ENCODE results near the gene NTRK3. TPM values are rescaled to one million over a fixed set of nuclear protein-coding genes. Genes with fewer than 3 reads are reported as not detected.

NTRK3 gene
- total RNA-seq, 1 experiment from 2014 or later, result not detected

DNA sequence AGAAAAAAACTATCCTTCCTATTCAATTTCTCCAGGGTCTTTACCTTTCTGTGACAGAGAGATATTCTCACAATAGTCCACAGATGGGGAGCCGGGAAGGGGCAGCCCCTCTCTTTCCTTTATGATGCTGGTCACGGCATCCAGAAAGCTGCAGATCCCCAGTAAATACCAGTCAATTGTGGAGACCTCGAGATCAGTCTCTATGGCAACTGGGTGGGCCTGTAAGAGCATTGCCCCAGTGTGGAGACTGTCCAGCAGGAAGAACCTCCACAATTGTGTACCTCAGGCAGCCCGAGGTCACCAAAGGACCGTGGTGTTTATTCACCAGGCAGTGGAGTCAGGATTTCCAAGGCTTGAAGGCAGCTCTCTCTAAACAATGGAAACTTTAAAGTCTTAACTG is 291.2 kb downstream of the NTRK3 start:
- Histone ChIP-seq H3K79me2 (ENCODE audit: low read length) (no peaks in the 10 kb centered on the region), H3F3A (ENCODE audit: low read length, unreplicated experiment) (no peaks in the 10 kb centered on the region), H2AFZ (ENCODE audit: low read length) (no peak overlapping the region), H3K27me3 (ENCODE audit: low read length) (no peaks in the 10 kb centered on the region), H3K4me1 (ENCODE audit: insufficient read depth, low read length) (no peaks in the 10 kb centered on the region), H3K4me3 (ENCODE audit: low read length) (no peak overlapping the region), H3K9me2 (replicated peaks; ENCODE audit: low read length) (no peaks in the 10 kb centered on the region), H3K36me3 (ENCODE audit: low read depth, low read length) (no peaks in the 10 kb centered on the region), H3K27ac (ENCODE audit: low read length) (no peak overlapping the region), H3K9me3 (ENCODE audit: low read length) (no peaks in the 10 kb centered on the region), H3K4me2 (ENCODE audit: low read length) (no peak overlapping the region), H4K20me1 (ENCODE audit: low read length) (no peaks in the 10 kb centered on the region), H3K9ac (ENCODE audit: low read length) (no peak overlapping the region)
- ATAC-seq, result no peak
- ChIA-PET POLR2A (ENCODE audit: unreplicated experiment) (no interaction called here), CTCF (no interaction called here)
- intact Hi-C loops (cut with micrococcal nuclease), result no loop called here
- no TSS peak for BruUV-seq (replicated peaks)
- no peak for TF ChIP-seq EZH2 (IDR thresholded peaks at IDR 0.05; ENCODE audit: low read length, unreplicated experiment)
- TF ChIP-seq EZH2phosphoT487 (IDR thresholded peaks at IDR 0.05; ENCODE audit: borderline replicate concordance, low read length), result no peak
- TF ChIP-seq, protein P1, sequence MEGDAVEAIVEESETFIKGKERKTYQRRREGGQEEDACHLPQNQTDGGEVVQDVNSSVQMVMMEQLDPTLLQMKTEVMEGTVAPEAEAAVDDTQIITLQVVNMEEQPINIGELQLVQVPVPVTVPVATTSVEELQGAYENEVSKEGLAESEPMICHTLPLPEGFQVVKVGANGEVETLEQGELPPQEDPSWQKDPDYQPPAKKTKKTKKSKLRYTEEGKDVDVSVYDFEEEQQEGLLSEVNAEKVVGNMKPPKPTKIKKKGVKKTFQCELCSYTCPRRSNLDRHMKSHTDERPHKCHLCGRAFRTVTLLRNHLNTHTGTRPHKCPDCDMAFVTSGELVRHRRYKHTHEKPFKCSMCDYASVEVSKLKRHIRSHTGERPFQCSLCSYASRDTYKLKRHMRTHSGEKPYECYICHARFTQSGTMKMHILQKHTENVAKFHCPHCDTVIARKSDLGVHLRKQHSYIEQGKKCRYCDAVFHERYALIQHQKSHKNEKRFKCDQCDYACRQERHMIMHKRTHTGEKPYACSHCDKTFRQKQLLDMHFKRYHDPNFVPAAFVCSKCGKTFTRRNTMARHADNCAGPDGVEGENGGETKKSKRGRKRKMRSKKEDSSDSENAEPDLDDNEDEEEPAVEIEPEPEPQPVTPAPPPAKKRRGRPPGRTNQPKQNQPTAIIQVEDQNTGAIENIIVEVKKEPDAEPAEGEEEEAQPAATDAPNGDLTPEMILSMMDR (conservative IDR thresholded peaks at IDR 0.05; ENCODE audit: low read depth, low read length), result no peak
- DNase-seq, result no peak

DNA sequence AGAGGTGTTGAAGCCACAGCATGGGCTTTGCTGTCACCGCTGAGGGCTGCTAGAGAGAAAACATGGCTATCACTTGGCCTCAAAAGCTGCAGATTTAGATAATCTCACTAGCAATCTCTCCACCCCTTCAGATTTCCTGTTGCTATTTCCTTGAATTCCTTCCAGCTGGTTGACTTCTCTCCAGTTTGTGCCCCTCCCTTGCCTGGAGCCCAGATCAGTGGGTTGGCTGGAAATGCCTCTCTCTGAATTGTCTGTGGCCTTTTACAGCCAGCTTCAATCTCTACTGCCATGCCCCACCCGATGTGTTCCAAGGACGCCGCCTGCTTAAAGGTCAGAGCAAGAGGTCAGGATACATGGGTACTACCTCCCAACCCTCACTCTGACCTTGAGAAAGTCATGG is 294.1 kb downstream of the NTRK3 start:
- H3K27me3 ChIP-seq (ENCODE audit: low read length), result peaks cover 6% of the 10 kb centered on the region; the same call in 1 of the 2 replicates
- no peak overlapping the region for H2AFZ ChIP-seq (ENCODE audit: low read length)
- no TSS peak for BruUV-seq (replicated peaks)
- ChIA-PET CTCF (no interaction called here), POLR2A (ENCODE audit: unreplicated experiment) (no interaction called here)
- H3K4me2 ChIP-seq (ENCODE audit: low read length), result no peak overlapping the region
- no peak overlapping the region for H3K27ac ChIP-seq (ENCODE audit: low read length)
- TF ChIP-seq, protein P1 (conservative IDR thresholded peaks at IDR 0.05; ENCODE audit: low read depth, low read length), result no peak
- no peak for TF ChIP-seq EZH2 (IDR thresholded peaks at IDR 0.05; ENCODE audit: low read length, unreplicated experiment)
- TF ChIP-seq EZH2phosphoT487 (IDR thresholded peaks at IDR 0.05; ENCODE audit: borderline replicate concordance, low read length), result no peak
- H3K9me2 ChIP-seq (replicated peaks; ENCODE audit: low read length), result no peaks in the 10 kb centered on the region
- intact Hi-C loops (cut with micrococcal nuclease), result no loop called here
- DNase-seq (no peak), ATAC-seq (no peak)
- no peaks in the 10 kb centered on the region for H3K79me2 ChIP-seq (ENCODE audit: low read length)
- no peaks in the 10 kb centered on the region for H4K20me1 ChIP-seq (ENCODE audit: low read length)
- H3K36me3 ChIP-seq (ENCODE audit: low read depth, low read length), result no peaks in the 10 kb centered on the region
- H3K9ac ChIP-seq (ENCODE audit: low read length), result no peak overlapping the region
- no peaks in the 10 kb centered on the region for H3K9me3 ChIP-seq (ENCODE audit: low read length)
- H3F3A ChIP-seq (ENCODE audit: low read length, unreplicated experiment), result no peaks in the 10 kb centered on the region
- no peaks in the 10 kb centered on the region for H3K4me1 ChIP-seq (ENCODE audit: insufficient read depth, low read length)
- H3K4me3 ChIP-seq (ENCODE audit: low read length), result no peak overlapping the region

DNA sequence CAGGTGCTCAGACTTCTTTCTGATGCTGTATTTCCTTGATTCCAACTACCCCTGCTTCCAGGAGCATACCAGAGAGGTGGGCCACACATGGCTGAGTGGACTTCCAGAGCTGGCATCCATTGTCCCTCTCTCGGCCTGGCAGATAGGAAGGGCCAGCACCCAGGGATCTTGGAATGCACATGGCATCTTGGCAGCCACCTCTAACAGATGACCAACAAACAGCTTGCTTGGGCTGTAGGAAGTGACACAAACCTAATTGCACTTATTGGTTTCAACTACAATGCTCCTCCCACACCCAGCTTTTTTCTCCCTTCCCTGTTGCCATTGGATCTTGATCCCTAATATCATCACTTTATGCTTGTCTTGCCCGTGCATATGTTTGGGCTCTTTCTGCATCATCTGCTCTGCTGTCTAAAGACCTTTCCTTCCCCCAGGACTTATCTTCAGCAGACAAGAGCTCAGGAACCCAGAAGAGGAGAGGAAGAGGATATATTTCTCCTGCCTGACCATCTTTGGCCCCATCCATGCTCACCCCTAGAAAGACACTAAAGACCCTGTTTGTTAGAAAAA is 294.6 kb downstream of the NTRK3 start:
- Histone ChIP-seq H3K4me2 (ENCODE audit: low read length) (no peak overlapping the region), H3K79me2 (ENCODE audit: low read length) (no peaks in the 10 kb centered on the region), H3K36me3 (ENCODE audit: low read depth, low read length) (no peaks in the 10 kb centered on the region), H3K9me3 (ENCODE audit: low read length) (no peaks in the 10 kb centered on the region), H4K20me1 (ENCODE audit: low read length) (no peaks in the 10 kb centered on the region), H3K9ac (ENCODE audit: low read length) (no peak overlapping the region), H3K4me1 (ENCODE audit: insufficient read depth, low read length) (no peaks in the 10 kb centered on the region), H2AFZ (ENCODE audit: low read length) (no peak overlapping the region), H3K9me2 (replicated peaks; ENCODE audit: low read length) (no peaks in the 10 kb centered on the region), H3F3A (ENCODE audit: low read length, unreplicated experiment) (no peaks in the 10 kb centered on the region), H3K4me3 (ENCODE audit: low read length) (no peak overlapping the region), H3K27ac (ENCODE audit: low read length) (no peak overlapping the region), H3K27me3 (ENCODE audit: low read length) (peaks cover 6% of the 10 kb centered on the region; the same call in 1 of the 2 replicates)
- ATAC-seq (no peak), DNase-seq (no peak)
- ChIA-PET POLR2A (ENCODE audit: unreplicated experiment) (no interaction called here), CTCF (no interaction called here)
- intact Hi-C loops (cut with micrococcal nuclease), result no loop called here
- no TSS peak for BruUV-seq (replicated peaks)
- TF ChIP-seq, protein P1 (conservative IDR thresholded peaks at IDR 0.05; ENCODE audit: low read depth, low read length), result no peak
- no peak for TF ChIP-seq EZH2 (IDR thresholded peaks at IDR 0.05; ENCODE audit: low read length, unreplicated experiment)
- TF ChIP-seq EZH2phosphoT487 (IDR thresholded peaks at IDR 0.05; ENCODE audit: borderline replicate concordance, low read length), result no peak

All from PC-3 (cell line).